ENCODE measurements around the gene CEBPE.
A peak's percentile ranks its signal among the peaks of the same experiment; 100 is the strongest.

The CEBPE gene

DNA sequence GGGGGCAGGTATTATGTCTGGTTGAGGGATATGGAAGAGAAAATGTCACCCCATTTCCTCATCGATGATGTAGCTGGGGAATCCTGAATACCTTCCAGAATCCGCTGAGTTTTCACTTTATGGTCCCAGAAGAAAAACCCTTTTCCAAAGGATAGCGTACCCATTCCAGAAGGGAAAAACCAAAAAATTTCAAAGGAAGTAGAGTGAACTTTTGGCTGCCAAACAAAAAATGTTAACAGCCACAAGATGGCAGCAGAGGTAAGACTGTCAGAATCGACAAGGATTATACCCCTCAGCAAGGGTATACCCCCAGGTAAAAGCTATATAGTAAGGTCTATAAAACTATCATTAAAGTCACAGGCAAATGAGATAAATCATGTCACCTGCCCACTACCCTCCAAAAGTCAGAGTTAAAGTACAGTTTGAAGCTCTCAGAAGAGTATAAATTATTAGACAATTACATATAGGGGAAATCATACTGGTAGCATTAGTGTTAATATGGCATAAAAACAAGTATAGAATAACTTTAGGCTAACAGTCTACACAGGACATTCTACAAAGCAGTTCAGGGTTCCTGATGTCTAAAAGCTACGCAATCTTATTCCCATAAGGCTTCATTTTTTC, 42.2 kb downstream of the CEBPE start:
- H3K4me1 ChIP-seq (ENCODE audit: insufficient read depth, low read length): peaks cover 13% of the 10 kb centered on the region
- peaks cover 53% of the 10 kb centered on the region for H3K36me3 ChIP-seq (ENCODE audit: insufficient read depth, low read length)
- H3K9ac ChIP-seq (ENCODE audit: low read depth, low read length): no peak overlapping the region
- no peaks in the 10 kb centered on the region for H3K9me3 ChIP-seq (ENCODE audit: control insufficient read depth, insufficient read depth, low read length)

DNA sequence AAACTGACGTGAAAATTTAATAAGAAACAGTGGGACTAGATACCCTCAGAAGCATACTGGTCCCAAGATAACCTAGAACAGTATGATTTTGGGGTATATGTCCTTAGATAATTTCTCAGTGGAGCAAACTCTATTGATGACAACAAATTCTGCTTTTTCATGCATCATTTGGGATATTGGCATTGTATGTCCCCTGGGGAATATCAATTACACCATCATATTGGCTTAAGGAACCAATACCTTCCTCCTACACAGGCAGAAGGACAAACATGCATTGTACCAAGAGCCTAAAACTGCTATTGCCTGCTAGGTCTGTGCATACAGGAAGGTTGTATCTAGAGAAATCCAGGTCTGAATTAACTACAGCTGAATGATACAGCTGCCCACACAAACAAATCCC, 44.1 kb downstream of the CEBPE start:
- Histone ChIP-seq H3K36me3 (ENCODE audit: insufficient read depth, low read length) (peaks cover 38% of the 10 kb centered on the region), H3K9ac (ENCODE audit: low read depth, low read length) (no peak overlapping the region), H3K4me1 (ENCODE audit: insufficient read depth, low read length) (peaks cover 20% of the 10 kb centered on the region), H3K9me3 (ENCODE audit: control insufficient read depth, insufficient read depth, low read length) (no peaks in the 10 kb centered on the region)

DNA sequence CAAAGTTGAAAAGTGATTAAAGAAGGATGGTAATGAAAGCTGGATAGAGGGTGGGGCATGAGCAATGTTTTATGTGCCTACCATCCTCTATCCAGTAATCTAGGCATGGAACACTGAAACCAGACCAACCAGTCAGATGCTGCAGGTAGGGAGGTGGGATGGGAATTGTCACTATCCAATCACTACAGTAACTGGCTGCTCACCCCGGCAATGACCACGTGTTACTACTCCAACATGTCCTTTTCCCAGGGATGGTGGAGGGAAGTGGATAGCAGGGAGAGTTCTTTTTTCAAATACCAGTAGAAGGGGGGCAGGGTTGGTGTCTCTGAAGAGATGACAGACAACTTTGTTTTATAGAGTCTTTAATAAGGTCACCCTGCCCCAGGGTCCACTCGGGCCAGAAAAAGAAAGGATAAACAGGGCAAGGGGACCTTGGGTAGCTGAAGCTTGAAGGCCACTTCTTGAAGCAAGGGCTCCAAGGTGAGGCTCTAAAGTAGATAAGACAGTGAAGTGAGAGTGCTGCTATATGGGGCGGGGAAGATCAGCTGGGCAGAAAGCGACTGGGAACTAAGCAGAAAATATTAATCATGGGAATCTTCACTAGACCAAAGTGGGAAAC, 47.0 kb downstream of the CEBPE start:
- peak overlapping the region; percentile 96; the same call in 1 of the 2 replicates for H3K9ac ChIP-seq (ENCODE audit: low read depth, low read length)
- H3K9me3 ChIP-seq (ENCODE audit: control insufficient read depth, insufficient read depth, low read length): no peaks in the 10 kb centered on the region
- peaks cover 40% of the 10 kb centered on the region for H3K36me3 ChIP-seq (ENCODE audit: insufficient read depth, low read length)
- H3K4me1 ChIP-seq (ENCODE audit: insufficient read depth, low read length): peaks cover 20% of the 10 kb centered on the region

DNA sequence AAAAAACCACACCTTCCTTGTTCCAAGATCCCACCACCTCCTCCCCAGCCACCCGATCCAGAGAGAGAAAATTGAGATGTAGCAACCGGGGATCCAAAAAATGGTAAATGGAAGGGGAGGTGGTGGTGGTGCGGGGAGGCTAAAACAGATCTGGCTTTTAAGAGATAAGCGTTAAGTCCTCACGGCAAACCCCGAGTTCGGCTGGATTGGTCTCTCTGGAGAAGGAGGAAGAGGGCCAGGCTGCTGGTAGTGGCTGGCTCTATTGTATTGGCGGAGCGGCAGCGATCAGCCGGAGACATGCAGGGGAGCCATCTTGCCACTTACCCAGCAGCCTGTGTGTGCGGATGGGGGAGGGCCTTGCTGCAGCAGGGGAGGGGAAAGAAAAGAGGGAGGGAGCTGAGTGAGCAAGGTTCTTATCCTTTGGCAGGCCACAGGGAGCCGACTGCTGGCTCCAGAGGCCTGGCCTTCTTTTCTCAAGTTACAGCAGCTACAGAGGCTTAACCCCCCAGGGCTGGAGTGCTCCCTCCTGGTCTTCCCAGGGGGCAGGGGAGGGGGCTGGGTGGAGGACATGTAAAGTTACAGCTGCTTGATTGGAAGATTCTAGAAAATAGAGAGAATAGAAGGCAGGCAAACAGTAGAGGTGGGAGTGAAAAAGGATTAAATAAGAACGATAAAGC, 47.7 kb downstream of the CEBPE start:
- Histone ChIP-seq H3K4me1 (ENCODE audit: insufficient read depth, low read length) (peaks cover 17% of the 10 kb centered on the region), H3K36me3 (ENCODE audit: insufficient read depth, low read length) (peaks cover 41% of the 10 kb centered on the region), H3K9me3 (ENCODE audit: control insufficient read depth, insufficient read depth, low read length) (no peaks in the 10 kb centered on the region), H3K9ac (ENCODE audit: low read depth, low read length) (peak overlapping the region; percentile 96)

DNA sequence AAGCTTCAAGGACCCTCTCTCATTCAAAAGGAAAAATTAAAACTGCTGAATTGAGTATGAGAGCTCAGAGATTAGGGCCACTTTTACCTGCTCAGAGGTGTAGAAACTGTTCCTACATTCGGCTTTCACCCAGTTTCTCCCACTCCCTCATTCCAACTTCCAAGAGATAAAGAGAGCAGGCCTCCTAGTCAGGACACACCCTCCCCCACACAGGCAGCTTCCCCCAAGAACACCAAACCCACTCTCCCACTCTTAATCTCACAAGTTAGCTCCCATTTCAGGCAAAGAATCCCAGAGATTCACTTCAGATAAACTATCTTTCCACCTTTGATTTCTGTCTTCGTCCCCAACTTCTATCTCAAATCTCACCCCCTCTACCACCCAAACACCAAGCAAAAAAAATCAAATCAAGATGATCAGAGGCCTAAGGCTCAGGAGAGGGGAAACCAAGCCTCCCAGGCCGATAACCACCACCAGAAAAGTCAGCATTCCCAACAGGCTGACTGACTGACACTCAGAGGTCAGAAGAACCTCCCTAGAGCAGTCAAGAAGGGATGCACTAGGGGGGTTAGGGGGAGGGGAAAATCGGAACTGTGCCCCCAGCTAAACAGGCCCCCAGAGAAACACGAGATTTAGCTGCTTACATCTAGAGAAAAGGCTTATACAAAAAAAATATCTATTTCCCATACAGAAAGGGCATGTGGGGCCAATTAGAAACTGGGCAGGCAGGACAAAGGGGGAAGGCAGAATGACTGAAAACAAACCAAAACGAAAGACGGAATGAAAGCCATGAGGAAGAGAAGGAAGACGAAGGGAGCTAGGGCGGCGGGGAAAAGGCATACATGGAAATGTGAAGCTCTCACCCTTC, 48.6 kb downstream of the CEBPE start:
- peak overlapping the region; percentile 96 for H3K9ac ChIP-seq (ENCODE audit: low read depth, low read length)
- no peaks in the 10 kb centered on the region for H3K9me3 ChIP-seq (ENCODE audit: control insufficient read depth, insufficient read depth, low read length)
- H3K36me3 ChIP-seq (ENCODE audit: insufficient read depth, low read length): peaks cover 38% of the 10 kb centered on the region
- H3K4me1 ChIP-seq (ENCODE audit: insufficient read depth, low read length): peaks cover 12% of the 10 kb centered on the region; the same call in 1 of the 2 replicates

DNA sequence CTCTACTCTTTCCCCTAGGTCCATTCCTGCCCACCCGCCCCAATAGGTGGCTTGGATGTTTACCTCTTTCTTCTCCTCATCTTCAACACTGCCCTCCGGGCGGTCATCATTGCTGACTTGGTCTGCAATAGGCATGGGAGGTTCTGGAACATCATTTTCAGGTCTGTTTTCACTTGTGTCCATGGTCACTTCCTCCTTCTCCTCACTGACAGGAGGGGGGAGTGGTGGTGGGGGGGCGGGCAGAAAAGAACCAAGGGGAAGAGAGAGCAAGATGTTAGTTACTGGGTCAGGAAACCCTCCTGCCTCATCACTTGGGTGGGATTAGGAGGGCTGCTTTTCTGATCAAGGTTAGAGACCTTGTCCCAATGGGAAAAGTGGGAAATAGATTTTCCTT, 49.6 kb downstream of the CEBPE start:
- Histone ChIP-seq H3K4me1 (ENCODE audit: insufficient read depth, low read length) (peaks cover 12% of the 10 kb centered on the region; the same call in 1 of the 2 replicates), H3K9ac (ENCODE audit: low read depth, low read length) (no peak overlapping the region), H3K9me3 (ENCODE audit: control insufficient read depth, insufficient read depth, low read length) (no peaks in the 10 kb centered on the region), H3K36me3 (ENCODE audit: insufficient read depth, low read length) (peaks cover 42% of the 10 kb centered on the region)

DNA sequence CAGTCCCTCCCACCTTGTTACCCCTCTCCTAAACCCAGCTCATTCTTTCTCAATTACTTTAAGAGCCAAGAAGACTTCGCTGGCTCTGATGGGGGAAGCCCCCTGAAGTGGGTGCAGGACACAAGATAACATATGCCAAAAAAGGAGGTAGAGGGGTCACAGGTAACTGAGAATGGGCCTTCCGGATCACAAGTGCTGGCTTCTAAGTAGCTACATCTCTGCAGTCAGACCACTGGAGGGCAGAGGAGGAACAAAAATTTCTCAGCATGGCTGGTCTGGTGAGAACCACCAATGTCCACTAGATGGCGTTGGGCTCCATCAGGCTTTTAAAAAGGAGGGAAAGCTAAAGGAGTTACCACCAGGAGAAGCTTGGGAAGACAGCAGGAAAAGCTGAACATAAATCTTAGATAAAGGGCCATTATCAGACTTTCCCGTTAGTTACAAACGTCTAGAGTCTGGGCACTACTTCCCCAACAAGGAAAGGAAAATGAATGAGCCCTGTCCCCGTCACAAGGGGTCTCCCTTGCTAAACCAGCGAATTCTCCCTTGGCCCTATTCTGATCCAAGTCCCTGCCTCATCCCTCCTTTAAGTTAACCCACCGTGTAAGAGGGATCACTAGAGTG, 50.2 kb downstream of the CEBPE start:
- H3K9ac ChIP-seq (ENCODE audit: low read depth, low read length): no peak overlapping the region
- H3K9me3 ChIP-seq (ENCODE audit: control insufficient read depth, insufficient read depth, low read length): no peaks in the 10 kb centered on the region
- H3K4me1 ChIP-seq (ENCODE audit: insufficient read depth, low read length): peaks cover 12% of the 10 kb centered on the region; the same call in 1 of the 2 replicates
- H3K36me3 ChIP-seq (ENCODE audit: insufficient read depth, low read length): peaks cover 46% of the 10 kb centered on the region

DNA sequence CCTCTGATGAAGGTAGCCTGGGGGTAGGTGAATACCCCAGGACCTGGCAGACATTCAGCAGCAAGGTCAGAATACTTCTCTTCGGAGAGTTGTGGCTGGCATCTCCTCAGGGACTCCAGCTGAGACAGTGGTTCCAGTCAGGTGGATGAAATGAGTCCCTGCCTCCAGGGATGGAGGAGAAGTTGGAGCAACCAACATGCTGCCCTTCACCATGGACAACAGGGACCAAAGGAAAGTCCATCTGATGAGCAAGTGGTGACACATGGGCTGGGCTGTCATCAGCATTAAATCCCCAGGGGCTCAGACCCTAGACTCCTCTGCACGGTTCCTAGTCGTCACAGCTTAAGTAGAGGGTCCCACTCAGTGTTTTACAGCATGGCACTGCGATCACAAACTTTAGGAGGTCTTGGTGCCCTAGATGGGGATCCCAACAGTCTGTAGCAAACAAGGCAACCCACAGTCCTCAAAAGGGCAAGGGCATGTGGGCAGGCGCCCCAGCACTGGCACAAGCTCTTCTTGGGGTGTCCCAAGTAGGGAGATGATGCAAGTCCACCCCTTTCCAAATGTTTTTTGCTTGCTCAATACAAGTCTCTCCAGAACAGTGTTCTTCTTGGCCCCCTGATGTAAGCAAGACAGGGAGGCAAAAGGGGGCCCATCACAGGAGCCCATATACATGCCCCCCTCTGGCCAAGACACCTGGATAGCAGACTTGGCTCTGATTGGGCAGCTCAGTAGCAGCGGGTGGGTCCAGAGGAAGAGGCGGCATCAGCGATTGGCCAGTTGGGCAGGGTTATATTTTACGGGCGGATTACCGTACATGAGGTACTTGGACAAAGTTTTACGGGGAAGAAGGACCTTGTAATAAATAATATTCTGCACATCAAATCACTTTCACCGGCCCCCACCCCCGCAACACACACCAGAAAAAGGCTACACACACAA, 50.9 kb downstream of the CEBPE start:
- Histone ChIP-seq H3K36me3 (ENCODE audit: insufficient read depth, low read length) (peaks cover 54% of the 10 kb centered on the region), H3K4me1 (ENCODE audit: insufficient read depth, low read length) (peaks cover 12% of the 10 kb centered on the region; the same call in 1 of the 2 replicates), H3K9ac (ENCODE audit: low read depth, low read length) (no peak overlapping the region)

More for the DNA sequence above, 50.9 kb downstream of the CEBPE start:
- H3K9me3 ChIP-seq (ENCODE audit: control insufficient read depth, insufficient read depth, low read length): no peaks in the 10 kb centered on the region
